ENCODE measurements around the gene KCTD3.

The KCTD3 gene

DNA sequence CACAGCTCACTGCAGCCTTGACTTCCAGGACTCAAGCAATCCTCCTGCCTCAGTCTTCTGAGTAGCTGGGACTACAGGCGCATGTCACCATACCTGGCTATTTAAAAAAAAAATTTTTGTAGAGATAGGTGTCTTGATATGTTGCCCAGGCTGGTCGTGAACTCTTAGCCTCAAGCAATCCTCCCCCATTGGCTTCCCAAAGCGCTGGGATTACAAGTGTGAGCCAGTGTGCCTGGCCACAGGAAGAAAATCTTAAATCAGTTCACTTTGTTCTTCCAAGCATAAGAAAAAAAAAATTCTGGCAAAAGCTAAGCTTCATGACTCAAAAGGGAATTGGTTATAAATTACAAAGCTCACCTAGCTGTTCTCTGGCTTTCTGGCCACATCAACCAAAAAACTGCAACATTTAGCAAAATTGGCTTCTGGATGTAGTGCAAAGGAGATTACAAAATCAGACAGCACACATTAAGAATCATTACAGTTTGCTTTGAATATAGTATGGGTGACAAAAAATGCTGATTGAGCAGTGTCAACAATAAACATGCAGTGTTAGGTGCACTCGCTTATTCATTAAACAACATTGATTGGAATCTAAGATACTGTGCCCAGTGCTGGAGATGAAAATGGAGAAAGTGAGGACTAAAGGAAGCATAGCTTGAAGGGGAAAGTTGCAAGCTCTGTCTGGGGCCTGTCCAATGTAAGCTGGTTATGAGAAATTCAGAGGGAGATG, 76.7 kb downstream of the KCTD3 start:
- Histone ChIP-seq H3K27me3 (ENCODE audit: control insufficient read depth in 1 of 2, insufficient read depth in 2 of 2, low read length in 2 of 2) (no peaks in the 10 kb centered on the region), H3K4me3 (ENCODE audit: low read depth in 1 of 2, low read length in 2 of 2) (no peak overlapping the region), H3K9ac (ENCODE audit: low read length) (no peak overlapping the region), H3K36me3 (ENCODE audit: insufficient read depth, low read length) (no peaks in the 10 kb centered on the region), H3K4me1 (ENCODE audit: insufficient read depth, low read length) (no peaks in the 10 kb centered on the region), H3K27ac (ENCODE audit: low read depth, low read length) (no peak overlapping the region), H3K9me3 (ENCODE audit: low read length) (no peaks in the 10 kb centered on the region)

DNA sequence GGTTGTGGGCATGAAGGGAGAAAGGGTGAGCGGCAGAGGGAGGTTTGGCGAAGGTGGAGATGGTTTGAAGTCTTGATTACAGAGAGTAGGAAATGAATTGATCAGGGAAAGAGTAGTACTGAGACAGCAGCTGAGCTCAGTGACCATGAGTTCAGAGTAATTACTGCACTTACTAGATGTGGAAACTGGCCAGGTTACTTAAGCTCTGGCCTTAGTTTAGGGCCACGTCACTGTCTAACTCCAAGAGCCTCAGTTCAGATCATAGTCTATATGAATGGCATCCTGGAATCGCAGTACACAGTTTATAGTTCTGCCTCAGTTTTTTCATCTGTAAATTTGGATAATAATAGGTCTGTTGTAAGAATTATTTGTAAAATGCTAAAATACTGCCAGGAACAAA, 78.1 kb downstream of the KCTD3 start:
- Histone ChIP-seq H3K36me3 (ENCODE audit: insufficient read depth, low read length) (no peaks in the 10 kb centered on the region), H3K27me3 (ENCODE audit: control insufficient read depth in 1 of 2, insufficient read depth in 2 of 2, low read length in 2 of 2) (no peaks in the 10 kb centered on the region), H3K9ac (ENCODE audit: low read length) (no peak overlapping the region), H3K4me1 (ENCODE audit: insufficient read depth, low read length) (no peaks in the 10 kb centered on the region), H3K9me3 (ENCODE audit: low read length) (no peaks in the 10 kb centered on the region), H3K27ac (ENCODE audit: low read depth, low read length) (no peak overlapping the region), H3K4me3 (ENCODE audit: low read depth in 1 of 2, low read length in 2 of 2) (no peak overlapping the region)

DNA sequence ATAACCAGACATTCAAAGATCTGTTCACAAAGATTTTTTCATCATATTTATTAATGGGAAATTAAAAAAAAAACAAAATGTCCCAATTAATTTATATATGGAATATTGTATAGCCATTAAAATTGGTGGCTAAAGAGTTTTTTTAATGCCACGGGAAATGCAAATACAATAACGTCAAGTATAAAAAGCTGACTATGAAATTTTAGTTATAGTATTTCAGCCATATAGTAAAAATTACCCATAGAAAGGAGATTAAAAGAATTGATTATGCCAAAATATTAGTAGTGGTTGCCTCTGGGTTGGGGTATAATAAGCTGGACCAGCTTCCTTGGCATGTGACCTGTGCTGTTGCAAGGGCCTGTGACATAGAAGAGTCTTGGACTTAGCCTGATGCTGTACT, 78.8 kb downstream of the KCTD3 start:
- no peak overlapping the region for H3K4me3 ChIP-seq (ENCODE audit: low read depth in 1 of 2, low read length in 2 of 2)
- no peaks in the 10 kb centered on the region for H3K36me3 ChIP-seq (ENCODE audit: insufficient read depth, low read length)
- no peak overlapping the region for H3K27ac ChIP-seq (ENCODE audit: low read depth, low read length)
- H3K9me3 ChIP-seq (ENCODE audit: low read length): no peaks in the 10 kb centered on the region
- H3K27me3 ChIP-seq (ENCODE audit: control insufficient read depth in 1 of 2, insufficient read depth in 2 of 2, low read length in 2 of 2): no peaks in the 10 kb centered on the region
- H3K9ac ChIP-seq (ENCODE audit: low read length): no peak overlapping the region
- H3K4me1 ChIP-seq (ENCODE audit: insufficient read depth, low read length): no peaks in the 10 kb centered on the region

DNA sequence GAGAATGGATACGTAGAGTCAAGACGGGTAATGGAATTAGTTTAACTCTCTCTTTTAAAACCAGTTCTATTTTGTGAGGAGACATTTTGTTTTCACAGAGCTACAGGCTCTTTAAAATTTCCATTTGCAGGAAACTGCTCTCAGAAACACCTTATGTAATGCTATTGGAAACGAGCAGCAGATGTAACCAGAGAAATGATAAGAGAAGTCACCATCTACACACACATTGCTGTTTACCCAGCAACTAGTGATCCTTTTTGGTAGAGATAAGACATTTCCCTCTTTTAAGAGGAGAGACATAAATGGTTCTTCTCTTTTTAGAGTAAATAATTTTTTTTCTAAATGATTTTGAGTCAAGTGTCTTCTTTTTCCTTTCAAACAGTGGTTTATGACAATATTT, 80.6 kb downstream of the KCTD3 start:
- H3K4me1 ChIP-seq (ENCODE audit: insufficient read depth, low read length): no peaks in the 10 kb centered on the region
- no peaks in the 10 kb centered on the region for H3K9me3 ChIP-seq (ENCODE audit: low read length)
- no peak overlapping the region for H3K9ac ChIP-seq (ENCODE audit: low read length)
- H3K4me3 ChIP-seq (ENCODE audit: low read depth in 1 of 2, low read length in 2 of 2): no peak overlapping the region
- H3K36me3 ChIP-seq (ENCODE audit: insufficient read depth, low read length): no peaks in the 10 kb centered on the region
- H3K27ac ChIP-seq (ENCODE audit: low read depth, low read length): no peak overlapping the region
- no peaks in the 10 kb centered on the region for H3K27me3 ChIP-seq (ENCODE audit: control insufficient read depth in 1 of 2, insufficient read depth in 2 of 2, low read length in 2 of 2)

DNA sequence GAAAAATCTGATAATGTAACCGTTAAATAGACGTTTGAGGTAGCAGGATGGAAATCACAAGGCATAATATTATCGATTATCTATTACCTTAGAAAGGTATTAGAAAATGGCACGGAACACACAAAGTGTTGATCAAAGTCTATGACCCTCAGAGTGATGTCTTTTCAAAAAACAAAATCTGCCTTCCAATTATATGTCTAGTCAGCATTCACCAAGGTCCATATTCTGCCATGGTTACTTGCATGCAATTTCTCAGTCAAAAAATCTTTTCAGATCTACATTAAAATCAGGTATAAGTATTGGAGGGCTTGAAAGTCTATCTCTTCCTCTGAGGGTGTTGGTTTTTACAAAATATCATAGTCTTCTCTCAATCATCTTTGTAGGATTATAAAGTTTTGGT, 81.9 kb downstream of the KCTD3 start:
- Histone ChIP-seq H3K27ac (ENCODE audit: low read depth, low read length) (no peak overlapping the region), H3K27me3 (ENCODE audit: control insufficient read depth in 1 of 2, insufficient read depth in 2 of 2, low read length in 2 of 2) (no peaks in the 10 kb centered on the region), H3K36me3 (ENCODE audit: insufficient read depth, low read length) (no peaks in the 10 kb centered on the region), H3K4me3 (ENCODE audit: low read depth in 1 of 2, low read length in 2 of 2) (no peak overlapping the region), H3K9ac (ENCODE audit: low read length) (no peak overlapping the region), H3K4me1 (ENCODE audit: insufficient read depth, low read length) (no peaks in the 10 kb centered on the region), H3K9me3 (ENCODE audit: low read length) (no peaks in the 10 kb centered on the region)

DNA sequence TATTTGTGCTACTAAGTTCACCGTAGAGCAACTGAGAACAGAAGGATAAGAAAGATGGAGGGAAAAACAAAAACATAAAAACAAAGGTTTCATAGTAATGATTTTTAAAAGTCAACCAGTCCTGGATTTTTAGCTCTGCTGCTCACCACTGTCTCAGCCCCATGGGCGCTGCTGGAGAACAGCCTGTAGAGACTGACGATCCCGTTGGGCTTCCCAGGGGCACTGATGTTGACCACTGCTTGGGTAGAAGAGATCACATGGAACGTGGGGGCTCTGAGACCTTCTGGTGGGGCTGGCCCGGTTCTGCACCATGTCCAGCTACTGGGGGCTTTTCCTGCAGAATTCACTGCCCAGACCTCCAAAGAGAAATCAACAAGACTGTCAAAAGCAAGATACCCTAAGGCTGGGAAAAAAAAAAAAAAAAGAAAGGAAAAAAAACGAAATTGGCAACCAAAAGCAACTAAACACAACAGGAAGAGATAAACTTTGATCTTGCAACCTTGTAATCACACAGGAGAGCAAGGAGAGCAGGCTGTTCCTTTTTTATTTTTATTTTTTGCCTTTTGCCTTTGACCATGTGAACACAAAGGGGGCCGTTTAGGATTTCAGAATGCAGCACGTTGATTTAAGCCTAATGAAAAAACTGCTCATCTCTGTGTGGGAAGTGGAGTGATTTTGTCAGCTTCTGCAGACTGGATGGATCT, 83.5 kb downstream of the KCTD3 start:
- Histone ChIP-seq H3K27ac (ENCODE audit: low read depth, low read length) (no peak overlapping the region), H3K9me3 (ENCODE audit: low read length) (no peaks in the 10 kb centered on the region), H3K27me3 (ENCODE audit: control insufficient read depth in 1 of 2, insufficient read depth in 2 of 2, low read length in 2 of 2) (no peaks in the 10 kb centered on the region), H3K9ac (ENCODE audit: low read length) (no peak overlapping the region), H3K36me3 (ENCODE audit: insufficient read depth, low read length) (no peaks in the 10 kb centered on the region), H3K4me1 (ENCODE audit: insufficient read depth, low read length) (no peaks in the 10 kb centered on the region), H3K4me3 (ENCODE audit: low read depth in 1 of 2, low read length in 2 of 2) (no peak overlapping the region)

DNA sequence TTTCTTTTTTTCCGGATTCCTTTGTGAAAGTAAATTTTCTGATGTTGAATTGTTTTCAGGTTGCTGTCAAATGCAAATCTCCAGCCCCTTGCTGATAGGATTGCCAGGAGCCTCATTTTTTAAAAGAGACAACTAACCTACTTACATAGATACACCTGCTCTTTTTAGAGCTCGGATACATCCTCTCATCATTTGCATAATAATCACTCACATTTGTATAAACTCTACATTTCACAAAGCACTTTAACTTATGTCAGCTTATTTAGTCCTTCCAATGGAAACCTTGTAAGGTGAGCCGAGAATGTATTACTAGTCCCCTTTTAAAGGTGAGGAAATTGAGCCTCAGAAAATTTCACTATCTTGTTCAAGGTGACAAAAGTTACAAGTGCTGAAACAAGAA, 84.8 kb downstream of the KCTD3 start:
- H3K4me3 ChIP-seq (ENCODE audit: low read depth in 1 of 2, low read length in 2 of 2): no peak overlapping the region
- no peaks in the 10 kb centered on the region for H3K4me1 ChIP-seq (ENCODE audit: insufficient read depth, low read length)
- H3K9ac ChIP-seq (ENCODE audit: low read length): no peak overlapping the region
- H3K9me3 ChIP-seq (ENCODE audit: low read length): no peaks in the 10 kb centered on the region
- H3K27me3 ChIP-seq (ENCODE audit: control insufficient read depth in 1 of 2, insufficient read depth in 2 of 2, low read length in 2 of 2): no peaks in the 10 kb centered on the region
- no peak overlapping the region for H3K27ac ChIP-seq (ENCODE audit: low read depth, low read length)
- no peaks in the 10 kb centered on the region for H3K36me3 ChIP-seq (ENCODE audit: insufficient read depth, low read length)

DNA sequence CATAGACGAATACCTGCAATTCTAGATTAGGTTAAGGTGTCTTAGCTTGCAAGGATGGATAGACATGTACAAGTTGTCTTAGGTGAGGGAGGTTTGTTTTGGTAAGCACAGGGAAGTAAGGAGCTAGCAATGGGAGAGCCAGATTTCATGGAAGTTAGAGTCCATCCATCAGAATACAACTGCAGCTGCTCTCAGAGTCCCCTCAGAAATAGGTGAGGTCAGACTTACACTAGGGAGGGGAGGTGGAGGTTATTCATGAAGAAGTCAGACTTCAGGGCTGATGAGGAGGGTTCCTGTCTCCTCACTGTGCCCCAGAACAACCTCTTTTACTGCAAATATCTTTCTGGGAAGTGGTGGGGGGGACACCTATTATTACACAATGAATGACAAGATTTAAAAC, 85.3 kb downstream of the KCTD3 start:
- Histone ChIP-seq H3K9ac (ENCODE audit: low read length) (no peak overlapping the region), H3K36me3 (ENCODE audit: insufficient read depth, low read length) (no peaks in the 10 kb centered on the region), H3K4me3 (ENCODE audit: low read depth in 1 of 2, low read length in 2 of 2) (no peak overlapping the region), H3K9me3 (ENCODE audit: low read length) (no peaks in the 10 kb centered on the region), H3K27ac (ENCODE audit: low read depth, low read length) (no peak overlapping the region), H3K4me1 (ENCODE audit: insufficient read depth, low read length) (no peaks in the 10 kb centered on the region), H3K27me3 (ENCODE audit: control insufficient read depth in 1 of 2, insufficient read depth in 2 of 2, low read length in 2 of 2) (no peaks in the 10 kb centered on the region)

DNA sequence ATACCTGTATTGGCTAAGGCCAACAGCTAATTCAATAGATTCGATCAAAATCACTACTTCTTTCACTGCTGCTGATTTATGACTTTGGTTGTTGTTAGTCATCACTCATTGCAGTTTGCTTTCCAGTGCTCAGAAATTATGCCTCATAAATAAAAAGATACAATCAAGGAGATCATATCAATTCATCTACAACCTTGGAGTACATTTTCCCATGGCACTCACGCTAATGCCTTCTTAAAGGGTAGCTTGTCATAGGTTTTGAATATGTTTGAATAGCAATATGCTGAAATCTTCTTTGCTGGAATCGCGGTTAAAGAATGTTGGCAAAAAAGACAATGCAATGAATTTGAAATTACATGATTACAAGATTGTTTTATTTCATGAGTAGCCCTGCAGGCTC, 89.9 kb downstream of the KCTD3 start:
- no peaks in the 10 kb centered on the region for H3K36me3 ChIP-seq (ENCODE audit: insufficient read depth, low read length)
- no peak overlapping the region for H3K9ac ChIP-seq (ENCODE audit: low read length)
- no peak overlapping the region for H3K27ac ChIP-seq (ENCODE audit: low read depth, low read length)
- H3K4me3 ChIP-seq (ENCODE audit: low read depth in 1 of 2, low read length in 2 of 2): no peak overlapping the region
- no peaks in the 10 kb centered on the region for H3K4me1 ChIP-seq (ENCODE audit: insufficient read depth, low read length)
- no peaks in the 10 kb centered on the region for H3K27me3 ChIP-seq (ENCODE audit: control insufficient read depth in 1 of 2, insufficient read depth in 2 of 2, low read length in 2 of 2)
- no peaks in the 10 kb centered on the region for H3K9me3 ChIP-seq (ENCODE audit: low read length)

DNA sequence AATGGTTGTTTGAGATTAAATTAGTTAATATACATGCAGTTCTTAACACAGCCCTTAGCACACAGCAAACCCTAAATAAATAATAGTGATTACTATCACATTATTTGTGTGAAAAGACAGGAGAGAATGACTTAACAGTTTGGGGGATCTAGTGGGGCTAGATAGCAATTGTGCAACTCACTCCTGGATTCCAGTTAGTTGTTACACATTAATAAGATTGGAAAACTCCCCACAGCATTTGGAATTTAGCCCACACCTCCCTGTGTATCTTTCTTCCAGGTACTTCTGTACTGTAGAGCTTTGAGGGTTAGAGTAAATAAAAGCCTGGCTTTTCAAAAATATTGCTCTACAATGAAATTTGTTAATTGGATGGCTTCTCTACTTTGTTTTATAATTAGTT, 93.2 kb downstream of the KCTD3 start:
- Histone ChIP-seq H3K27ac (ENCODE audit: low read depth, low read length) (no peak overlapping the region), H3K4me1 (ENCODE audit: insufficient read depth, low read length) (no peaks in the 10 kb centered on the region), H3K4me3 (ENCODE audit: low read depth in 1 of 2, low read length in 2 of 2) (no peak overlapping the region), H3K27me3 (ENCODE audit: control insufficient read depth in 1 of 2, insufficient read depth in 2 of 2, low read length in 2 of 2) (no peaks in the 10 kb centered on the region), H3K9me3 (ENCODE audit: low read length) (no peaks in the 10 kb centered on the region), H3K9ac (ENCODE audit: low read length) (no peak overlapping the region), H3K36me3 (ENCODE audit: insufficient read depth, low read length) (no peaks in the 10 kb centered on the region)

DNA sequence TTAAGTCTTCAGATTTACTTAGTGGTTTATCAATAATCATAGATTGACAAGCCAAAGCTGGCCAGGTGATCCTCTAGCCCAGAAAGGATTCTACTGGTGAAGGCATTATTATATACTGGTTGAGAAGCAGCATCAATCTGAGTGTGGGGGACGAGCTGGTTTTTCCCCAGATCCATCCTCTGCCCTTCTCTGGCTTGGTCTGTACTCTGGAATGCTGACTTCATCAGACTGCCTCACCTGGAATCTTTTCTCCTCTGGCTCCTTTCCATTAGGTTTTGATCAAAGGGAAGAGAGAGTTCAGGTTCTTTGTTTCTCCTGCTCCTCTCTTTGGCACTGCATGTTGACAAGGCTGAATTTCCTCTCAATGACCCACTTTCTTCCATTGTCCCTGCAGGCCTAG, 93.9 kb downstream of the KCTD3 start:
- Histone ChIP-seq H3K27me3 (ENCODE audit: control insufficient read depth in 1 of 2, insufficient read depth in 2 of 2, low read length in 2 of 2) (no peaks in the 10 kb centered on the region), H3K9ac (ENCODE audit: low read length) (no peak overlapping the region), H3K4me3 (ENCODE audit: low read depth in 1 of 2, low read length in 2 of 2) (no peak overlapping the region), H3K4me1 (ENCODE audit: insufficient read depth, low read length) (no peaks in the 10 kb centered on the region), H3K27ac (ENCODE audit: low read depth, low read length) (no peak overlapping the region), H3K36me3 (ENCODE audit: insufficient read depth, low read length) (no peaks in the 10 kb centered on the region), H3K9me3 (ENCODE audit: low read length) (no peaks in the 10 kb centered on the region)

DNA sequence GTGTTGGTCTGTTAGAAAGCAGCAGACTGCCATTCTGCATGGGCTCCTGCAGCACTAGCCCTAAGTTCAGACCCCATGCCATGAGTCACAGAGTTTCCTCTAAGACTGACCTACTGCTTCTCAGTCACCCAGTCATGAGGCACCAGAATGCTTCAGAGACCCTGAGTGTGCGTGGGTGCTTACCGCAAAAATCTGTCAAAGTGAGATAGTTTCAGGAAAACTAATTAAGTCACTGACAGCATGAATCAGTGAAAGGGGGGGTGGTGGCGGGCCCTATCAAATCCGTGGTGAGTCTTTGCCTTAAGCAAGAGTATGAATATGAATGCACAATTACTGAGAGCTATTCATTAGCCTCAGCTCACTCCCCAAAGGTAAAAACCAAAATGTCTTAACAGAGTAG, 98.1 kb downstream of the KCTD3 start:
- Histone ChIP-seq H3K9me3 (ENCODE audit: low read length) (no peaks in the 10 kb centered on the region), H3K27ac (ENCODE audit: low read depth, low read length) (no peak overlapping the region), H3K4me3 (ENCODE audit: low read depth in 1 of 2, low read length in 2 of 2) (no peak overlapping the region), H3K27me3 (ENCODE audit: control insufficient read depth in 1 of 2, insufficient read depth in 2 of 2, low read length in 2 of 2) (no peaks in the 10 kb centered on the region), H3K4me1 (ENCODE audit: insufficient read depth, low read length) (no peaks in the 10 kb centered on the region), H3K9ac (ENCODE audit: low read length) (no peak overlapping the region), H3K36me3 (ENCODE audit: insufficient read depth, low read length) (no peaks in the 10 kb centered on the region)
